ENCODE results near the gene RANBP17. TPM values are rescaled to one million over a fixed set of nuclear protein-coding genes. Genes with fewer than 3 reads are reported as not detected.

Gene RANBP17
- total RNA-seq, 1 experiment from 2014 or later: not detected

DNA sequence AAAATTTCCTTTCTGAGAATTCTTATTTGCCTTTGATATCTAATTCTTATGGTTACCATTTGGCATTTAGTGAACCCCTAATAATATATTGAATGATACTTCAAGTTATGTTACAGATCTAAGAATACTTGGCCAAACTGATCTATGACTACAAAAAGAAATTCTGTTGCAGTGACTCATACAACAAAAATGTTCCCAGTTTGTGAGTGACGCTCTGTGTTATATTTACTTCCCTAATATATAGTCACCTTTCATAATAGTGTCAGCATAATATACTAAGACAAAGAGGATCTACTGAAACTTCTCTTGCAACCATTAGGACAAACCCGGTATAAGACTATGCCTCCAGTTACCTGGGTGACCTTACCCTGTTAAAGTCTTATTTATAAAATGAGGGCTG is 230.4 kb downstream of the RANBP17 start:
- intact Hi-C loops (cut with micrococcal nuclease; ENCODE audit: unreplicated experiment): no loop called here
- ChIA-PET POLR2A (ENCODE audit: low non-redundant PET) (no interaction called here), CTCF (no interaction called here)
- BruUV-seq (replicated peaks): no TSS peak
- H3K27ac ChIP-seq (ENCODE audit: low read depth, low read length, poor library complexity, severe bottlenecking): no peak overlapping the region
- no peaks in the 10 kb centered on the region for H3K36me3 ChIP-seq (ENCODE audit: insufficient read depth, low read length, poor library complexity, severe bottlenecking)
- H3K4me3 ChIP-seq (ENCODE audit: low read depth, low read length, poor library complexity, severe bottlenecking): no peak overlapping the region
- no peaks in the 10 kb centered on the region for H3K9me3 ChIP-seq (ENCODE audit: low read depth, low read length, poor library complexity, severe bottlenecking)
- TF ChIP-seq, protein P1, sequence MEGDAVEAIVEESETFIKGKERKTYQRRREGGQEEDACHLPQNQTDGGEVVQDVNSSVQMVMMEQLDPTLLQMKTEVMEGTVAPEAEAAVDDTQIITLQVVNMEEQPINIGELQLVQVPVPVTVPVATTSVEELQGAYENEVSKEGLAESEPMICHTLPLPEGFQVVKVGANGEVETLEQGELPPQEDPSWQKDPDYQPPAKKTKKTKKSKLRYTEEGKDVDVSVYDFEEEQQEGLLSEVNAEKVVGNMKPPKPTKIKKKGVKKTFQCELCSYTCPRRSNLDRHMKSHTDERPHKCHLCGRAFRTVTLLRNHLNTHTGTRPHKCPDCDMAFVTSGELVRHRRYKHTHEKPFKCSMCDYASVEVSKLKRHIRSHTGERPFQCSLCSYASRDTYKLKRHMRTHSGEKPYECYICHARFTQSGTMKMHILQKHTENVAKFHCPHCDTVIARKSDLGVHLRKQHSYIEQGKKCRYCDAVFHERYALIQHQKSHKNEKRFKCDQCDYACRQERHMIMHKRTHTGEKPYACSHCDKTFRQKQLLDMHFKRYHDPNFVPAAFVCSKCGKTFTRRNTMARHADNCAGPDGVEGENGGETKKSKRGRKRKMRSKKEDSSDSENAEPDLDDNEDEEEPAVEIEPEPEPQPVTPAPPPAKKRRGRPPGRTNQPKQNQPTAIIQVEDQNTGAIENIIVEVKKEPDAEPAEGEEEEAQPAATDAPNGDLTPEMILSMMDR (conservative IDR thresholded peaks at IDR 0.05; ENCODE audit: low read depth, low read length): no peak
- no peak for TF ChIP-seq EZH2 (IDR thresholded peaks at IDR 0.05; ENCODE audit: borderline replicate concordance, low read depth, low read length, poor library complexity, severe bottlenecking)
- no peaks in the 10 kb centered on the region for H3K27me3 ChIP-seq (replicated peaks; ENCODE audit: insufficient read depth, low read depth, low read length, poor library complexity)
- H3K4me1 ChIP-seq (ENCODE audit: insufficient read depth, low read length, poor library complexity, severe bottlenecking): no peaks in the 10 kb centered on the region
- DNase-seq (ENCODE audit: low spot score): no peak

DNA sequence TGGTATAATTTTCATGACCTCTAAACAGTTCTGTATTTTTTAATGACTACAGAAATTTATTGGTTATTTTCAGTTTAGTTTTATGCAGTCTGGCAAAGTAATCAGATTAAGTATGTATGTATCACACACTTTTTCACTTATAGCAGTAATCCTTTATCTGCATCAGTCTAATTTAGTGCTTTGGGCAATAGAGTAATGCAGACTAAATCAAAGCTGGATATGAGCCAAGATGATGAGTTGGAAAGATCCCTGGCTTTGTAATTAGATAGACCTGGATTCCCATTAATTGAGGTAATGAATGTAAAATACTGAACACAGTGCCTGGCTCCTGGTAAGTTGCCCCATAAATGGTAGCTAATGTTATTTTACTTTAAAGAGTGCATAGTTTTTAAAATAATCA is 231.8 kb downstream of the RANBP17 start:
- intact Hi-C loops (cut with micrococcal nuclease; ENCODE audit: unreplicated experiment): no loop called here
- ChIA-PET POLR2A (ENCODE audit: low non-redundant PET) (no interaction called here), CTCF (no interaction called here)
- no TSS peak for BruUV-seq (replicated peaks)
- H3K27me3 ChIP-seq (replicated peaks; ENCODE audit: insufficient read depth, low read depth, low read length, poor library complexity): no peaks in the 10 kb centered on the region
- TF ChIP-seq EZH2 (IDR thresholded peaks at IDR 0.05; ENCODE audit: borderline replicate concordance, low read depth, low read length, poor library complexity, severe bottlenecking): no peak
- TF ChIP-seq, protein P1 (conservative IDR thresholded peaks at IDR 0.05; ENCODE audit: low read depth, low read length): no peak
- H3K4me1 ChIP-seq (ENCODE audit: insufficient read depth, low read length, poor library complexity, severe bottlenecking): no peaks in the 10 kb centered on the region
- no peak overlapping the region for H3K27ac ChIP-seq (ENCODE audit: low read depth, low read length, poor library complexity, severe bottlenecking)
- DNase-seq (ENCODE audit: low spot score): no peak
- H3K36me3 ChIP-seq (ENCODE audit: insufficient read depth, low read length, poor library complexity, severe bottlenecking): no peaks in the 10 kb centered on the region
- H3K9me3 ChIP-seq (ENCODE audit: low read depth, low read length, poor library complexity, severe bottlenecking): no peaks in the 10 kb centered on the region
- no peak overlapping the region for H3K4me3 ChIP-seq (ENCODE audit: low read depth, low read length, poor library complexity, severe bottlenecking)

DNA sequence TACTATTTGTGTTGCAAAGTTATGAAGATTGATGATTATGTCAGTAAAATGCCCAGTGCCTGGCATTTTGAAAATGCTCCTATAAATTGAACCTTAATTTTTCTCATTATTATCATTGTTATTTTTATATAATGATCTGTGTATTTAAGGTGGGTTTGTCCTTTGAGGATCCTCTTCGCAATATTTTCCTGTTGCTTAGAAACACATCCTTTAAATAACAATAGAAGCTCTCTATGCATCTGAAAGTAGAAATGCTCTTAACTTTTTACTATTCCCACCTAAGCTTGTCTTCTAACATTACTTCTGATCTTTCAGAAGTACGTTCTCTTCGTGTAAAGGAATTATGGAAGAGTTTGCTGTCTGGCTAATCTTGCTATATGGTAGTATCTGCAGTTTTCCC is 232.5 kb downstream of the RANBP17 start:
- Histone ChIP-seq H3K9me3 (ENCODE audit: low read depth, low read length, poor library complexity, severe bottlenecking) (no peaks in the 10 kb centered on the region), H3K4me3 (ENCODE audit: low read depth, low read length, poor library complexity, severe bottlenecking) (no peak overlapping the region), H3K36me3 (ENCODE audit: insufficient read depth, low read length, poor library complexity, severe bottlenecking) (no peaks in the 10 kb centered on the region), H3K4me1 (ENCODE audit: insufficient read depth, low read length, poor library complexity, severe bottlenecking) (no peaks in the 10 kb centered on the region), H3K27me3 (replicated peaks; ENCODE audit: insufficient read depth, low read depth, low read length, poor library complexity) (no peaks in the 10 kb centered on the region), H3K27ac (ENCODE audit: low read depth, low read length, poor library complexity, severe bottlenecking) (no peak overlapping the region)
- DNase-seq (ENCODE audit: low spot score): no peak
- CTCF ChIA-PET: no interaction called here
- POLR2A ChIA-PET (ENCODE audit: low non-redundant PET): no interaction called here
- no TSS peak for BruUV-seq (replicated peaks)
- intact Hi-C loops (cut with micrococcal nuclease; ENCODE audit: unreplicated experiment): no loop called here
- TF ChIP-seq, protein P1 (conservative IDR thresholded peaks at IDR 0.05; ENCODE audit: low read depth, low read length): no peak
- TF ChIP-seq EZH2 (IDR thresholded peaks at IDR 0.05; ENCODE audit: borderline replicate concordance, low read depth, low read length, poor library complexity, severe bottlenecking): no peak

All from A673 (cell line).